ENCODE results near the gene DSG4.

- TF ChIP-seq POLR2A (IDR thresholded peaks at IDR 0.05; ENCODE audit: low read depth, low read length) (no peak), POLR2AphosphoS5 (IDR thresholded peaks at IDR 0.05; ENCODE audit: low read depth, low read length) (no peak), TAF1 (IDR thresholded peaks at IDR 0.05; ENCODE audit: borderline replicate concordance, low read depth, low read length) (no peak)
Measured at GRCh38 chr18:31430072-31430471, 53.5 kb downstream of the DSG4 start.

Measured in GM12892 (cell line).